Caki2 (cell line): ENCODE data around the gene DIAPH3. TPM values are rescaled to one million over a fixed set of nuclear protein-coding genes. Genes with fewer than 3 reads are reported as not detected.

Experiments used
- DNase-seq: peaks from one replicate; pipeline ENCODE4 v3.0.0-alpha.2; 2015; ENCODE audit warnings: low read depth
- in situ Hi-C: cut with HindIII; loops from 2 replicates; pipeline ENCODE4 v1.10.0; 2016; ENCODE audit warnings: low sequenced_read_pairs, low pct_unique_long_range_greater_than_20kb, mixed read lengths
- total RNA-seq: library from RNA; depleted of rRNA; stranded (reverse); fragments of >200 nt; shearing (Covaris generic); gene quantifications from 2 replicates; pipeline ENCODE4 v1.2.3, GENCODE V29; 2014; ENCODE audit warnings: low replicate concordance

The DIAPH3 gene
- total RNA-seq, 1 experiment from 2014 or later, result 8.5 TPM

- DNase-seq, result no peak
- in situ Hi-C loops, result no loop called here
These were observed 430.0 kb downstream of the DIAPH3 start for GRCh38 chr13:59733744-59734143.

DNA sequence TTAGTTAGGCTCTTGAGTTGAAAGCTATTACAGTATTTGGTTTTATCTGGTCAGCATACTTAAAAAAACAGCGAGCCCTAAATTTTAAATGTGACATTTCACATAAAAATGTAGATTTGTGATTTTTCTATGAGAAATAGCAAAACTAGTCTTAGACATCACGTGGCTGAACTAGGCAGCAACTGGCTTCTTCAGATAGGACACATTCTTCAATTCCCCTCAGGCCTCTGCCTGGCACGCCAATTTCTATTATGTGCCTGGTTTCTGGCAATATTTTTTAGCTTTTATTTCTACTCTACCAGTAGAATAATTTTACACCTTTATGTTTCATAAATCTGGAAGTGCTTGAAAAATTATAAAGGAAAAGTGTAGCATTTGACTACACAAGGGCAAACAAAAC is 433.7 kb downstream of the DIAPH3 start:
- in situ Hi-C loops, result no loop called here

DNA sequence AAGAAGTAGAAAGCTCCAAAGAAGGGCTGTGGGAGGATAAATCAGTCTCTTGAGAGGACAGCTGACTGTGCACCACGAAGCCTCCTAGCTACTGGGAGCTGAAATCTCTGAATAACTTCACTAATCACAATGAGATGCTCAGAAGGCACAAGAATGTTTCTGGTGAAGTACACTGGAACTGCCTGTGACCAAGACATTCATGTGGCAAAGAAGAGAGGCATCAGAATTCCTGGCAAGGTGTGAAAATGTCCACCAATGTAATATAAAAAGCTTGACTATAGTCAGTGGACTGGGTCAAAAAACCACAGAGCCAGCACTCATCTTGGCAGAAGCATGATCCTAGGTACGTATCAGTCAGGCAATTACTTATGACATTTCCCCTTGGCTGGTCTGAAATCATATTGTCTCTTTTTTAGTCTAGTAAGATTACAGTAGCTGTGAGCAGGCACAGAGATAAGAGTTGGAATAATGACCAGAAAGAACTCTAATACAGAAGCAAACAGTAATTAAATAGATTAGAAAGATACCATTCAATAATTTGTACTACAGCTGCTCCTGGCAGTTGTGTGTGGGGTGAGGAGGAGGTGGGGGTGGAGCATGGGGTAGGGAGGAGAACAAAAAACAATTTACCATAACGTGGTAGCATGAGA is 434.7 kb downstream of the DIAPH3 start:
- in situ Hi-C loops, result no loop called here
- no peak for DNase-seq

More for the DNA sequence above, 433.7 kb downstream of the DIAPH3 start:
- DNase-seq, result no peak

GRCh38 chr13:59721926-59722910 is 441.5 kb downstream of the DIAPH3 start:
- in situ Hi-C loops, result no loop called here
- DNase-seq, result no peak

- in situ Hi-C loops, result no loop called here
- no peak for DNase-seq
These were observed 448.1 kb downstream of the DIAPH3 start for GRCh38 chr13:59715611-59716010.

- DNase-seq, result no peak
- in situ Hi-C loops, result no loop called here
These were observed 452.6 kb downstream of the DIAPH3 start for GRCh38 chr13:59710996-59711701.

GRCh38 chr13:59710416-59710815 is 453.3 kb downstream of the DIAPH3 start:
- in situ Hi-C loops, result no loop called here

DNA sequence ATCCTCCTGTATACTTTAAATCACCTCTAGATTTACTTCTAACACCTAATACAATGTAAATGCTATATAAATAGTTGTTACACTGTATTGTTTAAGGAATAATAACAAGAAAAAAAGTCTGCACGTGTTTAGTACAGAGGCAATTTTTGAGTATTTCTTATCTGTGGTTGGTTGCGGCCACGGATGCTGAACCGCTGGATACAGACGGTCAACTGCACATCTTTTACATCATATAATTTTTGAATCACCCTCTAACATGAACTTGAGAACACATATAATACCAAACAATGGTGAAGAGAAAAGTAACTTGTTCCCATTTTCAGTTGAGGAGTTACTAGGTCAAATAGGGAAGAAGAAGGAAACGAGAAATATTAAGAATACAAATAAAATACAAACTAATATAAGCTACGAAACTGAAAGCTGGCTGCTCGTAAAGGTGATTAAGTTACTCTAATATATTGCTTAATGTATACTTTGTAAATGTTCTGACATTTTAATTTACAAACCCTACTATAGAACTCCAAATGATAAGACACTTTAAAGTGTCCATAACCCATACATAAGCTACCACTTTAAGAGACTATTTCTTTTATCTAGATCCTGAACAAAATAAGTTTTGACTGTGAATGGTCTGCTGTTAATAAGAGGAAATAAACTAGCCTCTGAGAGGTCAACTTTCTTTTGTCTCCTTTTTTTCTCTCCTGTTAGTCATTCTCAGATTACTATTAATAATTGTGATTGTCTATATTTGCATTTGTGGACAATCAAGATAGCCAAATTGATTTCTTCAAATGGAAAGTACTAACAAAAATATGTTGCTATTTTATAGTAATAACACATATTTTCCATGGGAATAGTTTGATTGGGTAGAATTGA is 457.4 kb downstream of the DIAPH3 start:
- no peak for DNase-seq
- in situ Hi-C loops, result no loop called here

More at GRCh38 chr13:59710416-59710815, 453.3 kb downstream of the DIAPH3 start:
- DNase-seq, result no peak

GRCh38 chr13:59702269-59702668 is 461.5 kb downstream of the DIAPH3 start:
- no peak for DNase-seq
- in situ Hi-C loops, result no loop called here

GRCh38 chr13:59701261-59701660 is 462.5 kb downstream of the DIAPH3 start:
- DNase-seq, result no peak
- in situ Hi-C loops, result no loop called here

GRCh38 chr13:59700281-59700680 is 463.4 kb downstream of the DIAPH3 start:
- in situ Hi-C loops, result no loop called here
- DNase-seq, result no peak

GRCh38 chr13:59696271-59696670 is 467.5 kb downstream of the DIAPH3 start:
- in situ Hi-C loops, result no loop called here
- DNase-seq, result no peak

DNA sequence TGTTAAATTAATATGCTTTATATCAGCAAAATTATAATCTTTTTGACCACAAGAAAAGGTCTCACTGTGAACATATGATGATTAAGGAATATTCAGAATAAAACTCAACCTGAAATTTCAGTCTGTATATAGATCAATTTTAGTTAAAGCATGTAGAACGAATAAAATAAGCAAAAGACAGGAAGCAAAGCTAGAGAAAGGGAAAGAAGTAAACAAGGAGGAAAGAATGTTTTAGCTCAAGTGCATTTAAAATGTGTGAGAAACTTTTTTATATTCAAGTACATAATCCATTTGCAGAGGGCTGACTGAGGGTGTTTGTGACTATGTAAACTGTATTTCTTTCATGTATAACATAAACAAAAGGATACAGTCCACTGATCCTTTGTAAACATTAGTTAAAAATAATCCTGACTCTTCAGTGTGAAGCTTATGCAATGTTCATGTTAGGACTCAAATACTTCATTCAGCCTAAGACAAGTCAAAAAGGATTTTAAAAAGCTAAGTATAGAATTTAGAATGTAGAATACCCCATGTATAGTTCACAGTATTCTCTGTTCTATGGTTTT is 472.1 kb downstream of the DIAPH3 start:
- in situ Hi-C loops, result no loop called here

GRCh38 chr13:59690857-59691500 is 472.7 kb downstream of the DIAPH3 start:
- no peak for DNase-seq
- in situ Hi-C loops, result no loop called here

More for the DNA sequence above, 472.1 kb downstream of the DIAPH3 start:
- DNase-seq, result no peak

DNA sequence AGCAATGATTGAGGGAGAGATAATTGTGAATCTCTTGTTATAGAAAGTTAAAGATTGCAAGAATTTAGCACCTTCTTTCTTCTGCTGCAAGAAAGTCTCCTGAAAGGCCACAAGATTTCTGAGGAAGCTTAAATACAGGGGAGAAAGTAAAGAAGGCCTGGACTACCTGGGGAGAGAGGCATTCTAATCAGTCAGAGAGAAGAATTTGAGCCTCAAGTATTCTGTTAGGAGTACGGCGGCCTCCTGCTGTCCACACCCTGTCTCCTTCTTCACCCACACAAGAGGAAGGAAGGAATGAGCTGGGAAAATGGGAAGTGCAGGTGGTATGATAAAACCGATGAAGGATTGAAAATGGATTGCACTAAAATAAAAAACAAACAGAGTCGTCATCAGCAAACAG is 474.7 kb downstream of the DIAPH3 start:
- in situ Hi-C loops, result no loop called here

DNA sequence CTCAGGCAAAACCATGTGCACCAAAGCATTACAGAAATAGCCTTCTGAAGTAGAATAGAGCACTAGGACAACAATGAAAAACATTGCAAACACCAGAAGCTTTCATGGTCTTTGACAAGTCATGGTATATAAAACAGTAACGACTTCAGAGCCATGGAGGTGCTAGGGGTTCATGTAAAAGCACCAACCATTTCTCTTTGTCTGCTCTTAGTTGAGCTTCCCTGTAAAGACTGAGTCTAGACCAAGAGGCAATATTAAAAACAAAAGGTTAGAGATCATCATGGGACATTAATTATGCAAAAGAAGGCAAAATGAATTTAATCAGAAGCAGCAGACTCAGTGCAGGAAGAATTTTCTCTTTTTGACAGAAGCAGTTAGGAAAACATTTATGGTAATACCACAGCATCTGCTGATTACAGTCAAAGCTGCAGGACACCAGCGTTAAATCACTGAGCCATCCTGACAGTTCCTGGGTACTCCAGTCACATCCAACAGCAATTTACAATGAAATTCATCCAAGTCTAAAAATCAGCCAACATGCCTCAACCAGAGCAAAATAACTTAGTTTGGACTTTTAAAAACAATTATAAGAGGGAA is 476.8 kb downstream of the DIAPH3 start:
- no peak for DNase-seq
- in situ Hi-C loops, result no loop called here

More for the DNA sequence above, 474.7 kb downstream of the DIAPH3 start:
- DNase-seq, result no peak

DNA sequence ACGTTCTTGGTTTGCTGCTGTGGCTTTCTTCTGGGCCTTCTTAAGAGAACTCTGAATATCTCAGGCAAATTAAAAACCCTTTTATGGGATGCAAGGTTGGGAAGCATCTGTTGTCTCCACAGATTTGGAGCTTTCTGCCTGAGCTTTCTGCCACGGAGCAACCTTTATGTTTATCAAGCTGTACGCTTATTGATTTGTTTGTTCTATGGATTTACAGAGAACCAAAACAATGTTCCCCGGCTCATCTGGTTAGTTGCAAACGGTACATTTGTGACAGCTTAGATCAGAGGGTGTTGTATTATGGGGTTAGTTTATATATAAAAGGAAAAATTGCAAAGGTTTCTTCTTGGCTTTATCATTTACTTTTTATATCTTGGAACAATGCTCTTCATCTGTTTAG is 479.6 kb downstream of the DIAPH3 start:
- no peak for DNase-seq
- in situ Hi-C loops, result no loop called here
